MCF 10A (cell line): ENCODE results near the gene TMEM266. TPM values are rescaled to one million over a fixed set of nuclear protein-coding genes. Genes with fewer than 3 reads are reported as not detected.

Experiments
- BruUV-seq: library from RNA; stranded (reverse); fragments of 400-500 nt; replicated peaks from 2 replicates; lab custom pipeline; 2021; lab: Mats Ljungman, UMichigan
- CTCF ChIA-PET: fragments of 300-600 bp; sonication (Branson Sonifier 250); formaldehyde crosslinking; extraction: SDS; loops from one replicate; lab custom pipeline; 2021; ENCODE audit warnings: antibody characterized with exemption, inconsistent platforms; lab: Yijun Ruan, JAX
- POLR2A ChIA-PET: fragments of 300-600, 350-650 bp; sonication (Branson Sonifier 250); formaldehyde crosslinking; extraction: SDS; loops from one replicate; lab custom pipeline; 2020; ENCODE audit warnings: antibody characterized with exemption, inconsistent platforms; lab: Yijun Ruan, JAX
- DNase-seq: peaks from one replicate; pipeline ENCODE4 v3.0.0-alpha.2; 2018; ENCODE audit not compliant: unreplicated experiment
- H3K27ac Mint-ChIP-seq: one replicate; pipeline ENCODE4 v1.8.0; 2022; ENCODE audit warnings: mild to moderate bottlenecking, low read depth, mixed read lengths; ENCODE audit not compliant: unreplicated experiment
- H3K27me3 Mint-ChIP-seq: one replicate; pipeline ENCODE4 v1.8.0; 2022; ENCODE audit warnings: mixed read lengths; ENCODE audit not compliant: insufficient read depth, unreplicated experiment
- H3K36me3 Mint-ChIP-seq: one replicate; pipeline ENCODE4 v1.8.0; 2022; ENCODE audit warnings: mild to moderate bottlenecking, moderate library complexity, mixed read lengths; ENCODE audit not compliant: insufficient read depth, unreplicated experiment
- H3K4me1 Mint-ChIP-seq: one replicate; pipeline ENCODE4 v1.8.0; 2022; ENCODE audit warnings: mixed read lengths; ENCODE audit not compliant: insufficient read depth, unreplicated experiment
- H3K4me3 Mint-ChIP-seq: one replicate; pipeline ENCODE4 v1.8.0; 2022; ENCODE audit warnings: mild to moderate bottlenecking, moderate library complexity, mixed read lengths; ENCODE audit not compliant: unreplicated experiment
- H3K9me3 Mint-ChIP-seq: one replicate; pipeline ENCODE4 v1.8.0; 2022; ENCODE audit warnings: mixed read lengths; ENCODE audit not compliant: unreplicated experiment
- intact Hi-C: fragments of 100-400 bp; cut with micrococcal nuclease; formaldehyde crosslinking; loops from 2 replicates; pipeline ENCODE4 v1.14.1; 2022
- total RNA-seq: library from RNA; stranded (reverse); gene quantifications from 2 replicates; pipeline ENCODE4 v1.2.3, GENCODE V29; 2022
- TF ChIP-seq, protein P1 (sequence below): fragments of 200-600 bp; IDR thresholded peaks from one replicate; pipeline ENCODE4 v1.8.0; 2022; ENCODE audit warnings: antibody characterized with exemption, mild to moderate bottlenecking; ENCODE audit not compliant: unreplicated experiment

The TMEM266 gene
- total RNA-seq, 1 experiment from 2014 or later = not detected

DNA sequence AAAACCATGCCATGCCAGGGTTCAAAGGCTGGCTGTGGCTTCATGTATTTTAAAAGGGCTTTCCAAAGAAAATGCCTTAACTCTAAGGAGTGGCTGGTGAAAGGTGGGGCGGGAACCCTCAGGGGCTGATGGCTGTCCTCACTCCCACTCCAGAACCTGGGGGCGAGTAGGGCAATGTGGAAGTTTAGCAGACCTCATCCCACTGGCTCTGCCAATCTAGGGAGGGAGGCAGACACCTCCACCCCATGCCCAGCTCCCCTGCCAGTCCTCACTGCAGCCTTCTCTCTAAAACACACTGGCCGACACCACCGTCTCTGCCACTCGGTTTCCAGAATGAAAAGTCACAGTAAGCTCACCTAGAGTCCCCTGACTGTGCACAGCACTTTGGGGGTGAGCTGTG, 99.5 kb downstream of the TMEM266 start:
- no peak for DNase-seq
- H3K4me3 Mint-ChIP-seq = no peak overlapping the region
- H3K4me1 Mint-ChIP-seq = peaks cover 8% of the 10 kb centered on the region
- H3K27ac Mint-ChIP-seq = no peak overlapping the region
- no TSS peak for BruUV-seq
- H3K36me3 Mint-ChIP-seq = no peaks in the 10 kb centered on the region
- CTCF ChIA-PET = interaction anchor here (1.2 to 2.1 kb wide), 4 partner anchors 9 to 28 kb away, joined by 4 to 14 read pairs (median 6); no protein-coding TSS in a partner anchor
- intact Hi-C loops = no loop called here
- TF ChIP-seq, protein P1, sequence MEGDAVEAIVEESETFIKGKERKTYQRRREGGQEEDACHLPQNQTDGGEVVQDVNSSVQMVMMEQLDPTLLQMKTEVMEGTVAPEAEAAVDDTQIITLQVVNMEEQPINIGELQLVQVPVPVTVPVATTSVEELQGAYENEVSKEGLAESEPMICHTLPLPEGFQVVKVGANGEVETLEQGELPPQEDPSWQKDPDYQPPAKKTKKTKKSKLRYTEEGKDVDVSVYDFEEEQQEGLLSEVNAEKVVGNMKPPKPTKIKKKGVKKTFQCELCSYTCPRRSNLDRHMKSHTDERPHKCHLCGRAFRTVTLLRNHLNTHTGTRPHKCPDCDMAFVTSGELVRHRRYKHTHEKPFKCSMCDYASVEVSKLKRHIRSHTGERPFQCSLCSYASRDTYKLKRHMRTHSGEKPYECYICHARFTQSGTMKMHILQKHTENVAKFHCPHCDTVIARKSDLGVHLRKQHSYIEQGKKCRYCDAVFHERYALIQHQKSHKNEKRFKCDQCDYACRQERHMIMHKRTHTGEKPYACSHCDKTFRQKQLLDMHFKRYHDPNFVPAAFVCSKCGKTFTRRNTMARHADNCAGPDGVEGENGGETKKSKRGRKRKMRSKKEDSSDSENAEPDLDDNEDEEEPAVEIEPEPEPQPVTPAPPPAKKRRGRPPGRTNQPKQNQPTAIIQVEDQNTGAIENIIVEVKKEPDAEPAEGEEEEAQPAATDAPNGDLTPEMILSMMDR = no peak
- POLR2A ChIA-PET = no interaction called here
- no peaks in the 10 kb centered on the region for H3K27me3 Mint-ChIP-seq
- no peaks in the 10 kb centered on the region for H3K9me3 Mint-ChIP-seq

DNA sequence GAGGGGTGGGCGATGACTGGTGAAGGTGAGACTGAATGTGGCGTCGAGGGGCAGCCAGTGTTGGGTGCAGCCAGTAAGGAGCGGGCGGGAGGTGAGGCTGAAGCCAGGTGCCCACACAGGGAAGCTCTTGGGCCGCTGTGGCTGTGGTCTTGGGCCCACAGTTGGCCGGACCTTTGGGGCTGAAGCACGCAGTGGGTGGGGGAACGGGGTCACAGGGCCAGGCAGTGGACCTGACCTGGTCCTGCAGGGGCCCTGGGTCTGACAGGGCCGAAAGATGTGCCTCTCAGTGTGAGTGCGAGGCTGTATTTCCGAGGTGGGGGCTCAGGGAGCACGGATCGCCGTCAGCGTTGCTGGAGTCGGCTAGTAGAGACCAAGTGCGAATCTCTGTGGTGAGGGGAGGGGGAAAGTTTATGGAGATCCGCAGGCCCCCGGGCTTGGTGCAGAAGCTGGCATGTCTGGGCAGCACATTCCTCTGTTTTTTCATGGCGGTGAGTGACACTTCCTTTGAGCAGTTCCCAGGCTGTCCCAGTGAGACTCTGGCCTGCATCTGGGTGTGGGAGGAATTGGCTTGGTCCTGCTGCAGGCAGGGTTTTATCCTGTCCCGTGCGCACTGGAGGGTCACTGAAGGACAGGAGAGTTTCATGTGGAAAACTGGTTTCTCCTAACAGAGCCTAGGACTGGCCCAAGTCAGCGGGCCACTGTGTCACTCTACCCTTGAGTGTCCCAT, 100.8 kb downstream of the TMEM266 start:
- BruUV-seq = no TSS peak
- Mint-ChIP-seq H3K27me3 (no peaks in the 10 kb centered on the region), H3K4me1 (peaks cover 8% of the 10 kb centered on the region), H3K4me3 (no peak overlapping the region), H3K9me3 (no peaks in the 10 kb centered on the region), H3K27ac (peak overlapping the region; percentile 44), H3K36me3 (no peaks in the 10 kb centered on the region)
- TF ChIP-seq, protein P1 = no peak
- POLR2A ChIA-PET = interaction anchor here (1.2 kb wide), 1 partner anchor 8 kb away, joined by 4 read pairs; no protein-coding TSS in a partner anchor
- intact Hi-C loops = no loop called here
- CTCF ChIA-PET = interaction anchor here (1.2 to 2.8 kb wide), 2 partner anchors 10 to 23 kb away, joined by 4 to 17 read pairs; no protein-coding TSS in a partner anchor
- DNase-seq = no peak

DNA sequence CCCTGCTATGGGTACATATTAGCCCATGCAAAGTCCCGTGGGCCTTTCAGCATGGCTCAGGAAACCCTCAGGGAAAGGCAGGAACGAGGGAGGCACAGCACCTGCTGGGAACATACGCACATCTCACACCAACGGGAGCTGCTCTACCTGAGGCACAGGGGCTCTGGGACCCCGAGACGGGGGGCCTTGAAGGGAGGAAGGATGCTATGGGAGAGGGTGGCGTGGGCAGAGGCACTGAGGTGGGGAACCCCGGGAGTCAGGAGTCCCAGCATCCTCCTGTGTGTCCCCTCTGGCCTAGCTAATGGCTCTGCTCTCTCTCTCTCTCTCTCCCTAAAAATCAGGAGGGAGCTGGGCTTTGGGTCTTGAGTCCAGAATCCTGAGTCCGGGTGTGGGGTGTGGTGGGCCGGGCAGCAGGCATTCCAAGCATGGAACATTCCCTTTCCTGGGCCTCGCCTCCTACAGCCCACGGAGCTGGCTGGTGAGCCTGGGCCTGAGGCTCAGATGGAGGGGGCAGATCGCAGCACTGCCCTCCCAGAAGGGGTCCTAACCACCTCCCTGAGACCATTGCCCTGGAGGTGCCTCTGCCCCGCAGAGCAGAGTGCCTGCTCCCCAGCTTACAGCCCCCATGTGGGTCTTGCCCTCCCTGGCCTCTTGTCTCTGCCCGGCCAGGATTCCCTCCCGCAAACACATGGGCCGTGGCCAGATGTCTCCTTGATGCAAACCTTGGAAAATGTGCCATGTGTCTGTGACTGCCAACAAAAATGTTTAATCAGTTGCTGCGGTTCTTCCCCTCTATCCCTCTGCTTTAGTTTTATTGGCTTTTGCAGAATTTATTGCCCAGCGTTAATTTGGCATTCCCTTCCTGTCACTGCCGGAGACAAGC, 101.6 kb downstream of the TMEM266 start:
- intact Hi-C loops = no loop called here
- H3K9me3 Mint-ChIP-seq = no peaks in the 10 kb centered on the region
- H3K36me3 Mint-ChIP-seq = no peaks in the 10 kb centered on the region
- POLR2A ChIA-PET = interaction anchor here (0.8 to 1.2 kb wide), 3 partner anchors 9 to 18 kb away, joined by 3 to 4 read pairs (median 3); no protein-coding TSS in a partner anchor
- DNase-seq = no peak
- peaks cover 8% of the 10 kb centered on the region for H3K4me1 Mint-ChIP-seq
- H3K27ac Mint-ChIP-seq = no peak overlapping the region
- no TSS peak for BruUV-seq
- no peaks in the 10 kb centered on the region for H3K27me3 Mint-ChIP-seq
- CTCF ChIA-PET = interaction anchor here (2.6 to 2.8 kb wide), 2 partner anchors 11 to 14 kb away, joined by 9 to 17 read pairs; no protein-coding TSS in a partner anchor
- no peak overlapping the region for H3K4me3 Mint-ChIP-seq
- TF ChIP-seq, protein P1 = no peak

DNA sequence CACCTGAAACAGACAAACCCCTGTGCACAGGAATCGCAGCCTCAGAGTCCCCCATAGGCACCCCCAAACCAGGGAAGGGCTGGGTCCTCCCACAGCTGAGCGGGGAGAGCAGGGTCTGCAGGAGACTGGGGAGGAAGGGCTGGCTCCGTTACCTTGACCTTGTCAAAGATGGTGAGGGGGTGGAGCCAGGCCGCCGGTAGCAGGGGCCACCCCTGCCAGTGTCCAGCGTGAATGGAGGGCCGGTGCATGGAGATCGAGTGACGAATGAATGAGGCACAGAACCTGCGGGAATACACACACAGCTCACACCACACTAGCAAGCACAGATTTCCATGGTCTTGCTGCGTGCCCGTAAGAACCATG, 102.2 kb downstream of the TMEM266 start:
- BruUV-seq = no TSS peak
- DNase-seq = no peak
- Mint-ChIP-seq H3K36me3 (no peaks in the 10 kb centered on the region), H3K27ac (no peak overlapping the region), H3K27me3 (no peaks in the 10 kb centered on the region), H3K4me3 (no peak overlapping the region), H3K9me3 (no peaks in the 10 kb centered on the region), H3K4me1 (peaks cover 8% of the 10 kb centered on the region)
- ChIA-PET POLR2A (interaction anchor here (0.8 to 1.4 kb wide), 3 partner anchors 12 to 18 kb away, joined by 3 to 4 read pairs (median 3); no protein-coding TSS in a partner anchor), CTCF (interaction anchor here (0.8 to 2.8 kb wide), 3 partner anchors 12 to 170 kb away, joined by 3 to 17 read pairs (median 9); no protein-coding TSS in a partner anchor)
- TF ChIP-seq, protein P1 = no peak
- intact Hi-C loops = no loop called here
